Measurements from ENCODE around the gene DDX11.
"Not testable (repeated sequence)": the region's sequence is repeated elsewhere in the genome, so short reads cannot be mapped to it uniquely, and the experiment has no call there.

DNA sequence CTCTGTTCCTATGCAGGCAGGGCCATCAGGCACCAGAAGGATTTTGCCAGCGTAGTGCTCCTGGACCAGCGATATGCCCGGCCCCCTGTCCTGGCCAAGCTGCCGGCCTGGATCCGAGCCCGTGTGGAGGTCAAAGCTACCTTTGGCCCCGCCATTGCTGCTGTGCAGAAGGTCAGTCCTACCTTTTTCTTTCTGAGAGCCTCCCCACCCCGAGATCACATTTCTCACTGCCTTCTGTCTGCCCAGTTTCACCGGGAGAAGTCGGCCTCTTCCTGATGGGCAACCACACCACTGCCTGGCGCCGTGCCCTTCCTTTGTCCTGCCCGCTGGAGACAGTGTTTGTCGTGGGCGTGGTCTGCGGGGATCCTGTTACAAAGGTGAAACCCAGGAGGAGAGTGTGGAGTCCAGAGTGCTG is 29.9 kb downstream of the DDX11 start:
- TF ChIP-seq EZH2 (IDR thresholded peaks at IDR 0.05; ENCODE audit: low read depth, unreplicated experiment); POLR2AphosphoS5 (IDR thresholded peaks at IDR 0.05; ENCODE audit: low read depth); CREB1 (CRISPR knock-in tag; IDR thresholded peaks at IDR 0.05; ENCODE audit: low read depth); STAT1 (IDR thresholded peaks at IDR 0.05; ENCODE audit: unreplicated experiment); EZH2phosphoT487 (IDR thresholded peaks at IDR 0.05; ENCODE audit: unreplicated experiment); ZNF331 (CRISPR knock-in tag; IDR thresholded peaks at IDR 0.05; ENCODE audit: low read depth); JUNB (IDR thresholded peaks at IDR 0.05; ENCODE audit: unreplicated experiment): not testable (repeated sequence)
- TF ChIP-seq, protein P1, sequence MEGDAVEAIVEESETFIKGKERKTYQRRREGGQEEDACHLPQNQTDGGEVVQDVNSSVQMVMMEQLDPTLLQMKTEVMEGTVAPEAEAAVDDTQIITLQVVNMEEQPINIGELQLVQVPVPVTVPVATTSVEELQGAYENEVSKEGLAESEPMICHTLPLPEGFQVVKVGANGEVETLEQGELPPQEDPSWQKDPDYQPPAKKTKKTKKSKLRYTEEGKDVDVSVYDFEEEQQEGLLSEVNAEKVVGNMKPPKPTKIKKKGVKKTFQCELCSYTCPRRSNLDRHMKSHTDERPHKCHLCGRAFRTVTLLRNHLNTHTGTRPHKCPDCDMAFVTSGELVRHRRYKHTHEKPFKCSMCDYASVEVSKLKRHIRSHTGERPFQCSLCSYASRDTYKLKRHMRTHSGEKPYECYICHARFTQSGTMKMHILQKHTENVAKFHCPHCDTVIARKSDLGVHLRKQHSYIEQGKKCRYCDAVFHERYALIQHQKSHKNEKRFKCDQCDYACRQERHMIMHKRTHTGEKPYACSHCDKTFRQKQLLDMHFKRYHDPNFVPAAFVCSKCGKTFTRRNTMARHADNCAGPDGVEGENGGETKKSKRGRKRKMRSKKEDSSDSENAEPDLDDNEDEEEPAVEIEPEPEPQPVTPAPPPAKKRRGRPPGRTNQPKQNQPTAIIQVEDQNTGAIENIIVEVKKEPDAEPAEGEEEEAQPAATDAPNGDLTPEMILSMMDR (conservative IDR thresholded peaks at IDR 0.05; ENCODE audit: low read depth in 2 of 2), result not testable (repeated sequence)
- TF ChIP-seq, protein P2, sequence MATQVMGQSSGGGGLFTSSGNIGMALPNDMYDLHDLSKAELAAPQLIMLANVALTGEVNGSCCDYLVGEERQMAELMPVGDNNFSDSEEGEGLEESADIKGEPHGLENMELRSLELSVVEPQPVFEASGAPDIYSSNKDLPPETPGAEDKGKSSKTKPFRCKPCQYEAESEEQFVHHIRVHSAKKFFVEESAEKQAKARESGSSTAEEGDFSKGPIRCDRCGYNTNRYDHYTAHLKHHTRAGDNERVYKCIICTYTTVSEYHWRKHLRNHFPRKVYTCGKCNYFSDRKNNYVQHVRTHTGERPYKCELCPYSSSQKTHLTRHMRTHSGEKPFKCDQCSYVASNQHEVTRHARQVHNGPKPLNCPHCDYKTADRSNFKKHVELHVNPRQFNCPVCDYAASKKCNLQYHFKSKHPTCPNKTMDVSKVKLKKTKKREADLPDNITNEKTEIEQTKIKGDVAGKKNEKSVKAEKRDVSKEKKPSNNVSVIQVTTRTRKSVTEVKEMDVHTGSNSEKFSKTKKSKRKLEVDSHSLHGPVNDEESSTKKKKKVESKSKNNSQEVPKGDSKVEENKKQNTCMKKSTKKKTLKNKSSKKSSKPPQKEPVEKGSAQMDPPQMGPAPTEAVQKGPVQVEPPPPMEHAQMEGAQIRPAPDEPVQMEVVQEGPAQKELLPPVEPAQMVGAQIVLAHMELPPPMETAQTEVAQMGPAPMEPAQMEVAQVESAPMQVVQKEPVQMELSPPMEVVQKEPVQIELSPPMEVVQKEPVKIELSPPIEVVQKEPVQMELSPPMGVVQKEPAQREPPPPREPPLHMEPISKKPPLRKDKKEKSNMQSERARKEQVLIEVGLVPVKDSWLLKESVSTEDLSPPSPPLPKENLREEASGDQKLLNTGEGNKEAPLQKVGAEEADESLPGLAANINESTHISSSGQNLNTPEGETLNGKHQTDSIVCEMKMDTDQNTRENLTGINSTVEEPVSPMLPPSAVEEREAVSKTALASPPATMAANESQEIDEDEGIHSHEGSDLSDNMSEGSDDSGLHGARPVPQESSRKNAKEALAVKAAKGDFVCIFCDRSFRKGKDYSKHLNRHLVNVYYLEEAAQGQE (IDR thresholded peaks at IDR 0.05; ENCODE audit: unreplicated experiment), result not testable (repeated sequence)

Measured in GM23338 (cell line).